GM18502 (cell line): ENCODE measurements around the gene EXO1.
"Not testable (repeated sequence)": the region's sequence is repeated elsewhere in the genome, so short reads cannot be mapped to it uniquely, and the experiment has no call there.

Source experiments
- ATAC-seq: cut with Tn5 transposase; IDR thresholded peaks from one replicate; pipeline ENCODE4 v1.9.1; 2021; ENCODE audit warnings: mild to moderate bottlenecking; ENCODE audit not compliant: unreplicated experiment, poor library complexity

The EXO1 gene

DNA sequence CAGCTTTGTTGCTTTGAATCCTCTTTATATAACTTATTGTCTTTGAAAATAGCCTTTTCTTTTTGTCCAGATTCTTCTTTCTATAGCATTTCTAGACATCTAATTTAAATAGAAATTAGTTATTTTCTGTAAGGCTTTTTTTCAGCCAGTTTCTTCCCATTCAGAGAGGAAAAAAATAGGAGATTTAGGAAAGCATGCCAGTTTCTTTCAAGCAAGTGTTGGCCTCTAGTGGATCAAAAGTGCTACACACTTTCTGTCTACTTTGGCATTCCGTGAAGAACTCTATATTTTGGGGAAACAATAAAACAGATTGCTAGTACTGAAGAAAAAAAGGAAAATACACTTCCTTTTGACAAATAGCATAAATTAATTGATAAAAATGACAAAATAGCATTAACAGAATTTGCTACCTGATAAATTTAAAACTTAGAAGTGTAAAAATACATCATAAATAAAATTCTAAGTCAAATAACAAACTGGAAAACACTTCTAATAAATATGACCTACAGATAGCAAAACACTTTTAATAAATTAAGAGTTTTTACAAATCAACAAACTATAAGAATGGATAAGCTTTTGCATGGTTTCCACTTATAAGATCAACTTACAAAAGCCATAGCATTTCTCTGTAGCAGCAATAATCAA, 13.1 kb upstream of the EXO1 start:
- ATAC-seq, result no peak

GRCh38 chr1:241836941-241837340, 11.1 kb upstream of the EXO1 start:
- no peak for ATAC-seq

- no peak for ATAC-seq
Observed at GRCh38 chr1:241837416-241837815, 10.6 kb upstream of the EXO1 start.

DNA sequence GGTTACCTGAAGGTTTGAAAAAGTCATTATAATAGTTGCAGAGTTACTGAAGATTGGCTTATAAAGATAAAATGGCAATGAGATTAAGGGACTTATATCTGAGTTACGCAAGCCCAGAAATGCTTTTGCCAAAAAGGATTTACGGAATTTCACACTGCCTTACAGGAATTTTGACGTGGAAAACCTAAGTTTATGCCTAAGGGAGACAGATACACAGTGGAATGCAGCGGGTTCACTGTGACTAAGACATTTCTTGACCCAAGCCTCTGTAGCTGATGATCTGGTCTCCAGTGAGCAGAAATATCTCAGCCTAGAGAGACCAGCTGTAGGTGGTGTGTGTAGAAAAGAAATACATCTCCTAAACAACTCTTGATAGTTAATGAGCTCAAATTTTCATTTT, 10.1 kb upstream of the EXO1 start:
- ATAC-seq, result no peak

DNA sequence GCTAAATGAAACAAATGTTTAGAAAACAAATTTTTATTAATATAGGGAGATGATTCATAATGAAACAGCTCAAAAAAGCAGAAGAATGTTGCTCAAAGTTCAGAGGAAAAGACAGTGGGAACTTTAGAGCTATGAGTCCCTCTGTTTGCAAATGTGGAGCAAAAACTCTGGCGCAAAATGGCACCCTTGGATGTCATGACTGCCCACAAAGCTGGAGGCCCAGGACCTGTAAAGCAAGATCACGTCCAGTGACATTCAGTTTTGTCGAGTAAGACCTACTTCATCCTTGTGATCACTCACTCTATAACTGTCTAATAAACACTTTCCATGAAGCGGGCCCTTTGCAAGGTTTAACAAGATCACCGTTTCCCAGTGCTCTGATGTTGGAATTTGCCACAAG, 9.1 kb upstream of the EXO1 start:
- peak; percentile 45 for ATAC-seq

DNA sequence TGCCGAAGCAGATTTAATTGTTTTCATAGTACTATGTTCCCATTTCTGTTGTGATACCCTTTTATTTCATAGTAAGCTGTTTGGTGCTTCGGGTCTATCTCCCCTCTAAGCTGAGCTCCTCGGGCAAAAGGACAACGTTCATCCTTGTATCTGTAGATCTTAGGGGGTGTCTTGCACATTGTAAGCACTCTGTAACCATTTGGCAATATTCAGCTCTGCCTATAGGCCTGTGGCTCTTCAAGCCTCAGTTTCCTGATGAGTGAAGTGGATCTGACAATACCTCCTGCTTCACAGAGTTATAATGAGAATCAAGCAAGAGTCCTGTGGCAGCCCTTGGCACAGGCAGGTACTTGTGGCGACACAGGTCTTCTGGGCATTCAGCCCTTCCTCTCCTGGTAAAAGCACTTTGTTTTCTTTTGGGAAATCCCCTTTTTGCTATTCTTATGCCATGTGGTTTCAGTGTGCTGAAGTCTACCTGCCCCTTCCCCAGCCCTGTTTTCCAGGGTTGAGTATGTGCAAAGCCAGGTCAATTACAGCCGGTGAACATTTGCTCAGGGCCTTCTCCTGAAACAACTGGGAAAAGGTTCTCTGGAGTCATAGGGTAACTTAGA, 8.5 kb upstream of the EXO1 start:
- ATAC-seq, result peak; percentile 83

DNA sequence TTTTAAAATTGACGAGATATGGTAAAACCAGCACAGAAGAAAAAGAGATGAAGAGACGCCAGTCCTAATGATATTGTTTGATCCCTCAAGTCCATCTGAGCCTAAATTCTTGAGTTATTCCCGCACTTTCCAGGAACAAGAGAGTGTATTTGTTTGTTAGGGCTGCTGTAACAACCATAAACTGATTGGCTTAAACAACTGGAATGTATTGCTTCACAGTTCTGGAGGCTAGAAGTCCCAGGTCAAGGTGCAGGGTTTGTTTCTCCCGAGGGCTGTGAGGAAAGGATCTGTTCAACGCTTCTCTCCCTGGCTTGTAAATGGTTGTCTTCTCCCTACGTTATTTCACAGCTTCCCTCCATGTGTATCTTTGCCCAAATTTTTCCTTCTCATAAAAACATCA, 7.8 kb upstream of the EXO1 start:
- ATAC-seq, result no peak

DNA sequence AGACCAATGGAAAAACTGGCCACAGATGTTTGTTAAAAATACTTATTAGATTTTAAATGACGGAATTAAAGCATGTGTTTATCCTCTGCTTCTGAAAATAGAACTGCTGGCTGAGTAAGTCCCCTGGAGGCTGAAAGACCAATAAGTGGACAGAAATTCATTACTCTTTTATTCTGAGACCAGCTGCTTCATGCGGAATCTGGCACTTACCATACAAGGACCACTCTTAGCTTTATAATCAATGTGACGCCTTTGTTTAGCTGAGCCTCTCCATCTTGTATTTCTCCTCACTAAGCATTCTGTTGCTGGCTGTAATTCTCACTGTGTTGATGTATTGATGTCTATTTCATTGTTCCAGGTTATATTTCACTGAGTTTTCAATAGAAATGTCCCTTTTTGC, 6.3 kb upstream of the EXO1 start:
- ATAC-seq, result no peak

DNA sequence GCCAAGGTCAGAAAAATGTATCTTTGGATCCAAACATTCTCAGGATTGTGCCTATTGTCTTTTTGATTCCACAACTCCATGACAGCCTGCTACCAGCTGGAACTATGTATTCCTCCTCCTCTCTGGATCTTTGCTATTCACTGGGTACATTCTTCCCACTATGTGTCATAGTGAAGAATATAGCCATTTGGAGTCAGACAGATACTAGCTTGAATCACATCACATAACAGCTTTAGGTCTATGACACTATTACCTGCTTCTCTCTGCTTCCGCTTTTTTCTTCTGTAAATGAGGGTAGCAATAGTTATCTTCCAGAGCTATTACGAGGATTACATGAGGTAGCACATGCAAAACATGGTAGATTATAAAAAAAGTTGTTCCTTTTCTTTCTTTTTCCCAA, 5.4 kb upstream of the EXO1 start:
- no peak for ATAC-seq

DNA sequence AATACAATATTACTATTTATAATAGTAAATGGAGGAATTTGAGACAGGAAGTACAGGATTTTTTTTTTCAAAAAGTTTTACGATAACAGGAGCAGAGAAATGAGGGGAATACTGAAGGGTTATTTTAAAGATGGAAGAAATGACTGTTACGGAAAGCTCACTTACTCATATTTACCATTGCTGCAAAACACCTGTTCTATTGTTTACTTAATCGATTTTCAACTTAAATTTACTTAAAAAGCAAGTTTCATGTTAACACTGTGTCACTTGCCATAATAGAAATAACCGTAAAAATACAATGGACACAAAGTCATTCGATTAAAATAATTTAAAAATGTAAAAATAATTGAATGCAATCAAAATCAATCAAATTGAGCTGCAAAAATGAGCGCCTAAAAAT, 3.4 kb upstream of the EXO1 start:
- ATAC-seq, result no peak

DNA sequence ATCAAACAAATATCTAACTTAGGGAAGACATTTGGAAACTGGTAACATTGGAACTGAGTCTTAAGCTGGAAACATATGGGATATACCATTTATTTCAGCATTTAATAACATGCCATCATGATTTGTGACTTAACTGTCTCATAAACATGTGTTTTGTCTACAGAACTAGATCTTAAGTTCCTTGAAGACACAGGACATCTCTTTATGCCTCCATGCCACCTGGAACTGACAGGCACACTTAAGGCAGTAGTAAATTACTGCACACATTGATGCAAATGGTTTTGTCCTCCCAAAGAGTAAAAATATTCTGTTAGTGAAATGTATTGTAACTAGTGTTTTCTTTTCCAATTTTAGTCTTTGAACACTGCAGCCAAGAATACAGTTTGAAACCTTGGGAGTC, 1.6 kb upstream of the EXO1 start:
- no peak for ATAC-seq

DNA sequence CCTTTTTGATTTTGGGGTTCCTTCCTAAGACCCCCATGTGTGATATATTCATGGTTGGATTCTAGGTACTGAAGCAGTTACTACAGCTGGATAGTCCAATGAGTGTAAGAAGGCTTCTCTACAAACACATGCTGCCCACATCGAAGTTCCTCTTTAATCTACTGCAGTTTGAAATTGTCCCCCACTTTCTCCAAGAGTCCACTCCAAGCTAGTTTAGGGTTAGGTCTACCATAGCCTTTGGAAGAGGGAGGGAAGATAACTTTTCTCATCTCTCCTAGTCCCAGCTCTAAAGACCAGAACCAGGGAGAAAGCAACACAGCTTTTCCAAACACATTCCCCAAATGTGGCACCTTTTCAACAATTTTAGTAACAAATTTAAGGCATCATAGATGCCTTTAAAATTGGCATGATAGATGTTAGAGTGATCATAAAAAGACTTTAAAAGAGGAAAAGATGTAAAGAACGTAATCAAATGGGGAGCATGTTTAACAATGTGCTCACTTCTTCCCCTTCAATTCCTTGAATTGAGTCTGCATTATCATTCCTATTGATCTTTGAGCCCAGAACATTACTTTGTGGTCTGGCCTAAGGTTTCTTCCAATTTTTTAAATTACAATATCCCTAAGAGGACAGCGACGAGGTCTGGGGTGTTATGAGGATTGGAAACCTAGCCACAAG, 1.0 kb upstream of the EXO1 start:
- ATAC-seq, result no peak

- ATAC-seq, result no peak
Observed at GRCh38 chr1:241847540-241847795, 536 bp upstream of the EXO1 start.

DNA sequence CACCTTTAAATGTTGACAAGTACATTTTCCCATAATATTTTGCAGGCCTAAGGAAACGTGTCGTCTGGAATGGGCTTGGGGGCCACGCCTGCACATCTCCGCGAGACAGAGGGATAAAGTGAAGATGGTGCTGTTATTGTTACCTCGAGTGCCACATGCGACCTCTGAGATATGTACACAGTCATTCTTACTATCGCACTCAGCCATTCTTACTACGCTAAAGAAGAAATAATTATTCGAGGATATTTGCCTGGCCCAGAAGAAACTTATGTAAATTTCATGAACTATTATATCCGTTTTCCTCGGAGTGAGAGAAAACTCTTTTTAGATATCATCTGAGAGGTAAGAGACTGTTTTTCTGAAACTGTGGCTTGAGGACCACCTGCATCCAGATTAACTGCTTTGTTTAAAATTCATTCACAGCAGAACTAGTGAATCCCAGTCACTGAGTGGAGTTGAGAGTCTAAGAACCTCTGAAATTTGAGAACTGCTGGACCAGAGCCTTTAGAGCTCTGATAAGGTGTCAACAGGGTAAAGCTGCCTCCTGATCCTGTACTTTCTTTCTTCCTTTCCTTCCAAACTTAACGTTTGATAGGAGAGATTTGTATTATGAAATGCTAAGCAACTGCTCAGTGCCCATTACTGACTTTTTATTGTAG, 811 bp downstream of the EXO1 start:
- ATAC-seq, result peak; percentile 19

GRCh38 chr1:241849345-241849695, 1.3 kb downstream of the EXO1 start:
- ATAC-seq, result no peak

GRCh38 chr1:241855545-241856140, 7.6 kb downstream of the EXO1 start:
- not testable (repeated sequence) for ATAC-seq

DNA sequence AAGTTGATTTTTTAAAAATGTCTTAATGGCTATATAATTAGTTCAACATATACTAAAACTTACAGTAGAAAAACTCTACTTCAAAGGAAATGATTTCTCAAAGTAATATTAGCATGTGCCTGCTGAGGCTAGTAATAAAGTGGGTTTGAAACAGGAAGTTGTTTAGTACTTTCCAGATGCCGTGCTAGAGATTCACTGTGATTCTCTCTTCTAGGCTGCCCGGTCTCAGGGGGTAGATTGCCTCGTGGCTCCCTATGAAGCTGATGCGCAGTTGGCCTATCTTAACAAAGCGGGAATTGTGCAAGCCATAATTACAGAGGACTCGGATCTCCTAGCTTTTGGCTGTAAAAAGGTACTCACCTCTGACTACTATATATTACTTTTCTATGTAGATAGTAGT, 9.1 kb downstream of the EXO1 start:
- peak; percentile 95 for ATAC-seq

GRCh38 chr1:241860922-241861321, 12.9 kb downstream of the EXO1 start:
- ATAC-seq, result no peak

DNA sequence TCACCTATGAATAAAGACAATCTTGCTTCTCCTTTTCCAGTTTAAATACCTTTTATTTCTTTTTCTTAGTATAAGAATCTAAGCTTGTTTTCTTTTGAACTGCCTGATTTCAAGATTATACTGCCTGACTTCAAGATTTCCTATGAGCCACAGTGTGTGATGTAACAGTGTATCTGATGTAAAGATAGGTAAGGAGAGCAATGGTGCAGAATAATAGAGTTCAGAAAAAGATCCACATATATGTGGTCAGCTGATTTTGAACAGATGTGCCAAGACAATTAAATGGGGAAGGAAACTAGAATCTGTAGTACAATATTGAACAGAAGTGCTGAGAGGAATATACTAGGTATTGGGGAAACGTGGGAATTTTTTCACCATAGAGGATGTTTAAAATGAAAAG, 21.0 kb downstream of the EXO1 start:
- ATAC-seq, result no peak

- ATAC-seq, result no peak
Observed at GRCh38 chr1:241870336-241870735, 22.3 kb downstream of the EXO1 start.

DNA sequence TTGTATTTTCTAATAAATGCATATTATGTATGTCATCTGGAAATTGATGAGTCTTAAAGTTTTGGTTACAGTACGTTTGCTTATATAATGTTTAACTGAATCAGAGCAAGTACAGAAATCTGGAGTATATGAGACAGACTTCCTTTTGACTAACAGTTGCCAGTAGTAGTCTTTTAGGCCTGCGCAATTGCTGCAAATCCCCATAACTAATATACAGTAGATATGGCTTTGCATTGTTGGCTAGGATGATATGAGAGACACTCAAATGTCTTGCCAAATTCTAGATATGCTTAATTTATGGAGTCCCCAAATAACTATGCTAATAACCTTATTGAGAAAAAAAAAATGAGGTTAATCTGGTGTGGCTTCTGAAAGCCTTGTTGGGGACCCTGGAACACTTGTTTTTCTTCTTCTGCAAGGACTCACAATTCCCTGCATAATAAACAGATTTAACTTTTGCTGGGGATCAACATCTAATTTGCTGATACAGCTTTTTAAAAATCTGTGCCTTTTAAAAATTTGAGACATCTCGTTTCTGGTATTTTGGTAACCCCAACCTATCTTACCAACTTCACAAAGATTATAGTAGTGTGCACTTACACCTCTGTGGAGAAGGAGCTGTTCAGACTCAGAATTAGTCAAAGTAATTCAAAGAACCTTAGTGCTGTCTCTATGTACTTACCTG, 22.9 kb downstream of the EXO1 start:
- no peak for ATAC-seq
